Astrocyte (in vitro differentiated cells and primary cell): ENCODE results near the gene SLCO2A1. TPM values are rescaled to one million over a fixed set of nuclear protein-coding genes. Genes with fewer than 3 reads are reported as not detected.

Source experiments
- DNase-seq: peaks from one replicate; pipeline ENCODE4 v3.0.0-alpha.2; 2010; ENCODE audit warnings: low read depth
- FAIRE-seq: peaks from 2 replicates; lab custom pipeline; 2011; peaks lifted over from hg19 to GRCh38; lab: Jason Lieb, UNC
- H2AFZ ChIP-seq: 2 replicates; pipeline ENCODE4 v1.6.0; 2012; ENCODE audit warnings: low read depth, low read length, inconsistent platforms
- H3K27ac ChIP-seq: 2 replicates; pipeline ENCODE4 v1.5.1; 2011; ENCODE audit warnings: low read depth, low read length, inconsistent platforms
- H3K27me3 ChIP-seq: 2 replicates; pipeline ENCODE4 v1.6.0; 2011; ENCODE audit warnings: low read length, inconsistent platforms; ENCODE audit not compliant: insufficient read depth
- H3K36me3 ChIP-seq: 2 replicates; pipeline ENCODE4 v1.5.1; 2011; ENCODE audit warnings: low read length, inconsistent platforms; ENCODE audit not compliant: insufficient read depth
- H3K4me1 ChIP-seq: 2 replicates; pipeline ENCODE4 v1.5.1; 2011; ENCODE audit warnings: low read length, inconsistent platforms; ENCODE audit not compliant: insufficient read depth
- H3K4me2 ChIP-seq: 2 replicates; pipeline ENCODE4 v1.6.0; 2012; ENCODE audit warnings: low read length, inconsistent platforms
- H3K4me3 ChIP-seq: 2 replicates; pipeline ENCODE4 v1.5.1; 2011; ENCODE audit warnings: low read depth, mild to moderate bottlenecking, low read length, inconsistent platforms; ENCODE audit not compliant: insufficient read depth
- H3K79me2 ChIP-seq: 2 replicates; pipeline ENCODE4 v1.6.0; 2012; ENCODE audit warnings: mild to moderate bottlenecking, low read length, inconsistent platforms; ENCODE audit not compliant: insufficient read depth
- H3K9ac ChIP-seq: 2 replicates; pipeline ENCODE4 v1.6.0; 2012; ENCODE audit warnings: mild to moderate bottlenecking, low read length, inconsistent platforms
- H3K9me3 ChIP-seq: 2 replicates; pipeline ENCODE4 v1.5.1; 2012; ENCODE audit warnings: low read depth, mild to moderate bottlenecking, low read length, inconsistent platforms; ENCODE audit not compliant: insufficient read depth
- H4K20me1 ChIP-seq: 2 replicates; pipeline ENCODE4 v1.6.0; 2012; ENCODE audit warnings: low read length, inconsistent platforms; ENCODE audit not compliant: insufficient read depth
- H3K27ac Mint-ChIP-seq: one replicate; pipeline ENCODE4 v1.8.0; 2021; ENCODE audit warnings: mild to moderate bottlenecking, mixed read lengths; ENCODE audit not compliant: unreplicated experiment
- H3K27me3 Mint-ChIP-seq: one replicate; pipeline ENCODE4 v1.8.0; 2021; ENCODE audit warnings: low read depth, mixed read lengths; ENCODE audit not compliant: unreplicated experiment
- H3K36me3 Mint-ChIP-seq: one replicate; pipeline ENCODE4 v1.8.0; 2021; ENCODE audit warnings: low read depth, mixed read lengths; ENCODE audit not compliant: unreplicated experiment
- H3K4me1 Mint-ChIP-seq: one replicate; pipeline ENCODE4 v1.8.0; 2021; ENCODE audit warnings: low read depth, mixed read lengths; ENCODE audit not compliant: unreplicated experiment
- H3K4me3 Mint-ChIP-seq: one replicate; pipeline ENCODE4 v1.8.0; 2021; ENCODE audit warnings: mild to moderate bottlenecking, moderate library complexity, mixed read lengths; ENCODE audit not compliant: unreplicated experiment
- H3K9me3 Mint-ChIP-seq: one replicate; pipeline ENCODE4 v1.8.0; 2021; ENCODE audit warnings: mild to moderate bottlenecking, mixed read lengths; ENCODE audit not compliant: unreplicated experiment
- CTCF ChIP-seq: IDR thresholded peaks from 2 replicates; pipeline ENCODE4 v1.5.1; 2011; ENCODE audit warnings: low read depth, mild to moderate bottlenecking, inconsistent platforms, low read length, moderate library complexity; ENCODE audit not compliant: insufficient read depth
- EZH2 ChIP-seq: IDR thresholded peaks from 2 replicates; pipeline ENCODE4 v1.6.1; 2012; ENCODE audit warnings: mild to moderate bottlenecking, low read length, inconsistent platforms; ENCODE audit not compliant: insufficient read depth
- total RNA-seq: library from RNA; stranded (reverse); gene quantifications from 2 replicates; pipeline ENCODE4 v1.2.1, GENCODE V29; 2021

The SLCO2A1 gene
- total RNA-seq, 1 donor from 2014 or later = 2.1 TPM

GRCh38 chr3:133965906-133966305 is 63.8 kb downstream of the SLCO2A1 start:
- Histone ChIP-seq H3K36me3 (no peaks in the 10 kb centered on the region), H3K4me1 (peaks cover 17% of the 10 kb centered on the region), H3K79me2 (no peaks in the 10 kb centered on the region), H3K9ac (no peak overlapping the region), H4K20me1 (no peaks in the 10 kb centered on the region), H3K4me2 (no peak overlapping the region), H2AFZ (no peak overlapping the region), H3K27ac (no peak overlapping the region), H3K9me3 (no peaks in the 10 kb centered on the region), H3K4me3 (no peak overlapping the region), H3K27me3 (no peaks in the 10 kb centered on the region)
- H3K27ac Mint-ChIP-seq = no peak overlapping the region
- no peak for DNase-seq
- no peak overlapping the region for H3K4me3 Mint-ChIP-seq
- peaks cover 5% of the 10 kb centered on the region for H3K4me1 Mint-ChIP-seq
- TF ChIP-seq CTCF = no peak
- no peak for TF ChIP-seq EZH2
- H3K27me3 Mint-ChIP-seq = peaks cover 33% of the 10 kb centered on the region
- no peak for FAIRE-seq
- peaks cover 7% of the 10 kb centered on the region for H3K9me3 Mint-ChIP-seq
- H3K36me3 Mint-ChIP-seq = peaks cover 2% of the 10 kb centered on the region

- Mint-ChIP-seq H3K27me3 (peaks cover 30% of the 10 kb centered on the region), H3K4me1 (peaks cover 5% of the 10 kb centered on the region), H3K4me3 (no peak overlapping the region), H3K27ac (no peak overlapping the region), H3K9me3 (peaks cover 7% of the 10 kb centered on the region), H3K36me3 (peaks cover 2% of the 10 kb centered on the region)
- H3K27ac ChIP-seq = no peak overlapping the region
- H2AFZ ChIP-seq = no peak overlapping the region
- FAIRE-seq (no peak), DNase-seq (peak; percentile 36)
- no peaks in the 10 kb centered on the region for H3K27me3 ChIP-seq
- no peaks in the 10 kb centered on the region for H3K36me3 ChIP-seq
- no peak overlapping the region for H3K9ac ChIP-seq
- no peaks in the 10 kb centered on the region for H3K9me3 ChIP-seq
- no peak overlapping the region for H3K4me3 ChIP-seq
- no peaks in the 10 kb centered on the region for H4K20me1 ChIP-seq
- TF ChIP-seq EZH2 = no peak
- TF ChIP-seq CTCF = no peak
- no peaks in the 10 kb centered on the region for H3K79me2 ChIP-seq
- H3K4me2 ChIP-seq = no peak overlapping the region
- H3K4me1 ChIP-seq = peaks cover 17% of the 10 kb centered on the region
Observed at GRCh38 chr3:133965013-133965570, 64.6 kb downstream of the SLCO2A1 start.

DNA sequence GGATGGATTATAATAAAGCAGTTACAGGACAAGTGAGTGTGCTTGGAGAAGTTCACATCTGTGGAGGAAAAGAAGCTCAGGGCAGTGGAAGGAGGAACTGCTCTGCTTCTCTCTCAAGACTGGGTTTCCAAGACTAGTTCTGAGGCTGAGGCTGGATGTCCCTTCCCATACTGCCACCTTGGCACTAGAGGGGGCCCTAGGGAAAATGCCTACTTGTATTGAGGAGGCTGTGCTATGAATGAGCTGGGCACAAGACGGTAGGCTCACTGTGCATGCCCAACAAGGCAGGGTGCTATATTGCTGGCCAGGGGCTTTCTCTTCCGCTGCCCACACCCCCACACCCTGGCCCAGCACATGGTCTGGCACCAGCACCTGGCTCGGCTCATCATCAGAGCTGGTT is 65.2 kb downstream of the SLCO2A1 start:
- H3K4me3 ChIP-seq = no peak overlapping the region
- H3K4me2 ChIP-seq = no peak overlapping the region
- TF ChIP-seq EZH2 (no peak), CTCF (no peak)
- H3K4me1 ChIP-seq = peaks cover 17% of the 10 kb centered on the region
- peaks cover 5% of the 10 kb centered on the region for H3K4me1 Mint-ChIP-seq
- H3K27ac Mint-ChIP-seq = no peak overlapping the region
- no peaks in the 10 kb centered on the region for H3K27me3 ChIP-seq
- no peak overlapping the region for H3K27ac ChIP-seq
- no peak for DNase-seq
- H3K27me3 Mint-ChIP-seq = peaks cover 25% of the 10 kb centered on the region
- H3K4me3 Mint-ChIP-seq = no peak overlapping the region
- H3K36me3 Mint-ChIP-seq = peaks cover 2% of the 10 kb centered on the region
- no peak for FAIRE-seq
- H4K20me1 ChIP-seq = no peaks in the 10 kb centered on the region
- H3K36me3 ChIP-seq = no peaks in the 10 kb centered on the region
- H3K9me3 ChIP-seq = no peaks in the 10 kb centered on the region
- H3K9ac ChIP-seq = no peak overlapping the region
- H3K79me2 ChIP-seq = no peaks in the 10 kb centered on the region
- H3K9me3 Mint-ChIP-seq = peaks cover 7% of the 10 kb centered on the region
- H2AFZ ChIP-seq = no peak overlapping the region
